GM13977 (cell line): ENCODE results near the gene NUP160.
A peak's percentile ranks its signal among the peaks of the same experiment; 100 is the strongest.
"Not testable (repeated sequence)": the region's sequence is repeated elsewhere in the genome, so short reads cannot be mapped to it uniquely, and the experiment has no call there.

Experiments used
- DNase-seq: peaks from one replicate; pipeline ENCODE4 v3.0.0; 2012; ENCODE audit warnings: low spot score
- in situ Hi-C: fragments of 300-500 bp; cut with MboI; formaldehyde crosslinking; loops from one replicate; pipeline ENCODE4 v1.12.0; 2022; ENCODE audit warnings: low sequenced_read_pairs, low pct_unique_long_range_greater_than_20kb, mixed read lengths, inconsistent platforms; ENCODE audit not compliant: unreplicated experiment
- TF ChIP-seq, protein P1 (sequence below): IDR thresholded peaks from 2 replicates; pipeline ENCODE4 v1.5.1; 2012; ENCODE audit warnings: mild to moderate bottlenecking, control low read depth; ENCODE audit not compliant: insufficient read depth; ENCODE audit errors: extremely low read depth, missing control alignments

NUP160 gene

DNA sequence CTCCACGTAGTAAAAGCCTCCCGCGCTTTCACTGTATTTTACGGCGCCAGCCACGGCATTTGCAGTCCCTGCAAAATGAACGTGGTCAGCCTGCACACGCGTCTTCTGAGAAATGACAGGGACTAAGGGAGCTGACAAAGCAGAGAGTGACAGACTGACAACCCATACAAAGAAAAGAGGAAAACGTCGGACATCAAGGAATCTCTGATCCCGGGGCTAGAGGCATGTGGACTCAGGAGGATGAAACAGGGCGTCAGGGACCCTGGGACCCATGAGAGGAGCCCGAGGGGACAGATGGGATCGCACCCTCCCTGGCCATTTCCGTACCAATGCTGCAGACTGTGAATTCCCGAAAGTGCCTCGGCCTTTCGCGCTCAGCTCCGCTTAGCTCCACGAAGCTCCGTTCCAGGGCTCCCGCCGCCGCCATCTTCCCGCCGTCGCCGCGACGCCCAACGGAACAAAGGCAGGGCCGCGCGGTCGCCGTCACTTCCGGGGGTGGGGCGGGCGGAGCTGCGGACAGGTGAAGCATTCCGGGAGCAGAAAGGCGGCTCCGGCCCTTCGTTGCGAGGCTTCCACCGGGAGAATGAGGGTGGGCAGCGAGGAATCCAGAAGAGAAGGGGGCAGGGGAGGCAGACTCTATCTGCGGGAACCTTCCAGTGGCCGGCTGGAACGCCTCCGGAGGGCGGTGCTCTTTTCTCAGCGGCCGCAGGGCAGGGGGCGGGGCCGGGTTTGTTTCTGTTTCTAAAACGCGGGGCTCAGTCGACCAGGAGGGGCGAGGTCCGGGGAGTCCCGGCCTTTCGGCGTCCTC, at the start of gene NUP160:
Gene NUP160, minus strand, starts transcription at position 459 of the 808 bp plus-strand sequence. Its CDS starts 32 bp downstream, at position 427.
- DNase-seq: peak; percentile 87
- TF ChIP-seq, protein P1, sequence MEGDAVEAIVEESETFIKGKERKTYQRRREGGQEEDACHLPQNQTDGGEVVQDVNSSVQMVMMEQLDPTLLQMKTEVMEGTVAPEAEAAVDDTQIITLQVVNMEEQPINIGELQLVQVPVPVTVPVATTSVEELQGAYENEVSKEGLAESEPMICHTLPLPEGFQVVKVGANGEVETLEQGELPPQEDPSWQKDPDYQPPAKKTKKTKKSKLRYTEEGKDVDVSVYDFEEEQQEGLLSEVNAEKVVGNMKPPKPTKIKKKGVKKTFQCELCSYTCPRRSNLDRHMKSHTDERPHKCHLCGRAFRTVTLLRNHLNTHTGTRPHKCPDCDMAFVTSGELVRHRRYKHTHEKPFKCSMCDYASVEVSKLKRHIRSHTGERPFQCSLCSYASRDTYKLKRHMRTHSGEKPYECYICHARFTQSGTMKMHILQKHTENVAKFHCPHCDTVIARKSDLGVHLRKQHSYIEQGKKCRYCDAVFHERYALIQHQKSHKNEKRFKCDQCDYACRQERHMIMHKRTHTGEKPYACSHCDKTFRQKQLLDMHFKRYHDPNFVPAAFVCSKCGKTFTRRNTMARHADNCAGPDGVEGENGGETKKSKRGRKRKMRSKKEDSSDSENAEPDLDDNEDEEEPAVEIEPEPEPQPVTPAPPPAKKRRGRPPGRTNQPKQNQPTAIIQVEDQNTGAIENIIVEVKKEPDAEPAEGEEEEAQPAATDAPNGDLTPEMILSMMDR: peak; percentile 21
- in situ Hi-C loops: no loop called here

GRCh38 chr11:47896199-47896598, 48.0 kb upstream of the NUP160 start:
- TF ChIP-seq, protein P1: no peak
- in situ Hi-C loops: no loop called here
- no peak for DNase-seq

DNA sequence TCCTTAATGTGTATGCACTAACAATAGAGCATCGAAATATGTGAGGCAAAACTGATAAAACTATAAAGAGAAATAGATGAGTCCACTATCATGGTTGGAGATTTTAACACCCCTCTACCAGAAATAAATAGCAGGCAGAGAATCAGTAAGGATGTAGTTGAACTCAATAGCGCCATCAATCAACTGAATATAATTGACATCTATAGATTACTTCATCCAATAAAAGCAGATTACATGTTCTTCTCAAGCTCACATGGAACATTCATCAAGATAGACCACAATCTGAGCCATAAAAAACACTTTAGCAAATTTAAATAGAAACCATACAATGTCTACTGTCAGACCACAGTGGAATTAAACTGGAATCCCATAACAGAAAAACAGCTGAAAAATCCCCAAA, 46.9 kb upstream of the NUP160 start:
- in situ Hi-C loops: no loop called here
- TF ChIP-seq, protein P1: no peak

GRCh38 chr11:47892546-47893276, 44.6 kb upstream of the NUP160 start:
- DNase-seq, in situ Hi-C loops: not testable (repeated sequence)

More for the DNA sequence above, 46.9 kb upstream of the NUP160 start:
- DNase-seq: no peak

DNA sequence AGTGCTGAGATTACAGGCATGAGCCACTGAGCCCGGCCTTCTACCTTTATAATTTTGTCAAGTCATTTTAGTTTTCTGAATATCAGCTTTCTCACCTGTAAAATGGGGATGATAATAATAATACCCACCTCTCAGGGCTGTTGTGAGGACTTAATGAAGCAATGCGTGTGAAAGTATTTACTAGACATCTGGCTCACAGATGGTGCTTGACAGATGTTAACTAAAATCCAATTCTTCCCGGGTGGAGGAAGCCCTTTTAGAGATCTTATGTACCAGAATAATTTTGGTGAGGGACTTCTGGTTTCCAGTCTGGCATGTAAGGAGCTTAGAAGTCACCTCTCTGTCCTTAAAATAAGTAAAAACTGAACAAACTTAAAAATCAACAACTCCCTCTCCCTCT, 43.7 kb upstream of the NUP160 start:
- in situ Hi-C loops: no loop called here
- no peak for DNase-seq
- TF ChIP-seq, protein P1: no peak

GRCh38 chr11:47889714-47890441, 41.7 kb upstream of the NUP160 start:
- TF ChIP-seq, protein P1: no peak
- DNase-seq: no peak
- in situ Hi-C loops: no loop called here
